GM18907 (cell line): ENCODE data around the gene ADGRV1.
"Not testable (repeated sequence)": the region's sequence is repeated elsewhere in the genome, so short reads cannot be mapped to it uniquely, and the experiment has no call there.

Experiments
- ATAC-seq: cut with Tn5 transposase; IDR thresholded peaks from one replicate; pipeline ENCODE4 v1.9.1; 2021; ENCODE audit warnings: mild to moderate bottlenecking, moderate library complexity; ENCODE audit not compliant: unreplicated experiment

Gene ADGRV1

DNA sequence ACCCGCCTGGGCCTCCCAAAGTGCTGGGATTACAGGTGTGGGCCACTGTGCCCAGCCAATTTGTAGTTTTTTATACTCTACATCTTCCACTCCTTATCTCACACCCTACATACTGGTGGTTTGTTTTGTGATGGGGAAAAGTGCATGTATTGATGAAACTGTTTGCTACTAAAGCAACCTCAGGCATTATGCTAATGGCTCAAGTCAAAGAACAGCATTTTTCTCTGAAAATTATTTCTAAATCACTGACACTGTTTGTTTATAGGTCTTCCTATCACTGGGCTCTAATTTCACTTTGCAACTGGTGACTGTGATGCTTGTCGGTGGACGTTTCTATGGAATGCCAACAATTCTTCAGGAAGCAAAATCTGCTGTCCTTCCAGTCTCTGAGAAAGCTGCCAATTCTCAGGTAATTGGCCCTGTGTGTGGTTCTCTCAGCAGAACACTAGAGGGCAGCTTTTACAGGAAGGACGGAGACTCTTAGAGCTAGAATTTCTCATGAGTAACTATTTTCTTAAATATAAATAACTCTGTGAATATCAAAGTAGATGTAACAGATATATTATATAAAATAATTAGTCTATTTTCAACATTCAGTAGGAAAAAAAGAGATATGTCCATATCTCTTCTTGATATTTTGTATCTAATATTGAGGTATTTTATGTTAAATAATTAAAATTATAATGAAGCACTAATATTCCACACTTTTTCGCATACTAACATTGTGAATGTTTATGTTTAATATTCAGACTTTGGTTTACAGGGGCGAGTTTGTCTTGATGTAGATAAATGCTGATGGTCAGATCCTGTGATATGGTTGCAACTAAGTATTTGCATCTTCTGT, 244.1 kb downstream of the ADGRV1 start:
- ATAC-seq = peak; percentile 87

DNA sequence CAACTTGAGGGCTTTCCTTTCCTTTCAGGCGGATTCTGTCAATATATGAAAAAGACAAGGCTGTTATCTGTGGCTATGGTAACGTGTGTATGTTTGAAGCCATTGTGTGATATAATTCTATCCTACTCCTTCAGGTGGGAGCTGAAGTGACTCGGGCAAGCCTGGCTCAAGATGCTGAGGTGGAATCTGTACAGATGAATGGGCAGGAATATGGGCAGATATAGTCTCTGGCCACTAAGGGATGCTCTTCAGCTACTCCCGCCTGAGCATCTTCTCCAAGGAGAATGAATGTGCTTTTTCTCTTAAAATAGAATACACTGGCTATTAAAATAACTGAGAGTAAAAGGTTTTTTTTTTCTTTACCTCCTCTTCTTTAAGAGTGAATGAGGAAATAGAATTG, 244.8 kb downstream of the ADGRV1 start:
- no peak for ATAC-seq

DNA sequence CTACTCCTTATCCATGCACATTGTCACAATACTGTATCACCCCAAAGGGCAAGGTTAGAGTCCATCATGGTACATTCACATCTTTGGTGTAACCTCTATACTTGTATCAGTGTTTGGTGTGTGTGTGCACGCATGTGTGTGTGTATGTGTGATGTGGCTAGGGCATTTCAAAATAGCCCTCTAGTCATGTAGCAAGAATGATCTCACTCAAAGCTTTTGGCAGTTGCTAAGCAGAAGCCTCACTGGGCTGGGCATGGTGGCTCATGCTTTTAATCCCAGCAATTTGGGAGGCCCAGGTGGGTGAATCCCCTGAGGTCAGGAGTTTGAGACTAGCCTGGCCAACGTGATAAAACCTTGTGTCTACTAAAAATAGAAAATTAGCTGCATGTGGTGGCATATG, 245.3 kb downstream of the ADGRV1 start:
- ATAC-seq = no peak

DNA sequence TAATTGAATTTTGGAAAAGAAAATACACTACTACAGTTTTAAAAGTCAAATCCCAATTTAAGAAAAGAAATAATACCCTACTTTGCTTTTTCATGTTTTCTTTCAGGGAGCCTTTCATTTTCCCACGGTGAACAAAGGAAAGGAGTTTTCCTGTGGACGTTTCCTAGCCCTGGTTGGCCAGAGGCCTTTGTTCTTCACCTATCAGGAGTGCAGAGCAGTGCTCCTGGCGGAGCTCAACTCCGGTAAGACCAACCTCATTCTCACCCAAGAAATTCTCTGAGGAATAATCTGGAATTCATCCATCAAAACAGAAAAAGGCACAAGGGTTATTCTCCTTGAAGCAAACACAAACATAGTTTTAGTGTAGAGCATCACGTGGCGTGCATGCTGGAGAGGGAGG, 248.9 kb downstream of the ADGRV1 start:
- no peak for ATAC-seq

DNA sequence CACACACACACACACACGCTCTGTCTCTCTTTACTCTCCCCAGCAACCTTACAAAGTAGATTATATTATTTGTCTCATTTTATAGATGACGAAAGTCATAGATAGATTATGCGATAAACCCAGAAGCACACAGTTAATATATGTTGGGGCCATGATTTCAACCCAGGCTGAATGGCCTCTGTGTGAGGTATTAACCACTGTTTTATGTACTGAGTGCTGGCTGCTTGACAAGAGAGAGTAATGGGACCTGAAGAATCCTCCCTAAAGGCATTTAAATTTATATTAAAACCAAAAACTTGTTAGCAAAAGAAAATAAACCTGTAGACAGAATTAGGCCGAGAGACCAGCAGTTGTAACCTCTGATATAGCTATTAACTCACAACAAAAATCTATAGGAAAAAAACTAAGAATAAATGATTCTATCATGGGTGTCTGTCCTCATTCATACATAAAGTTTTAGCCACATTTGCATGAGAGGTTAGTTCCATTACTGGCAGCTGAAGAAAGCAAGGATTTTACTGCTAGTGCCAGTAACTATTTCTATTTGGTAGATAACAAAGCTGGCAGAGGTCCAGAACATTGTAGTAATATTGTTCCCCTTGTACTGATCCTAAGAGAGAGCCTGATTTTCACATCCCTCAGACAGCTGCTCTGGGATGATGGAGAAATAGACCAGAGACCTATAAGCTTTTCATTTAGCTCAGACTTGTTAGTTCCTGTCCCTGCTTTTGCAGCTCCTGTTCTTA, 250.9 kb downstream of the ADGRV1 start:
- no peak for ATAC-seq

- ATAC-seq = no peak
Measured at GRCh38 chr5:90810211-90810610, 251.6 kb downstream of the ADGRV1 start.

- ATAC-seq = no peak
Measured at GRCh38 chr5:90813392-90813791, 254.8 kb downstream of the ADGRV1 start.

GRCh38 chr5:90822062-90822461, 263.5 kb downstream of the ADGRV1 start:
- not testable (repeated sequence) for ATAC-seq

- ATAC-seq = no peak
Measured at GRCh38 chr5:90824436-90824835, 265.8 kb downstream of the ADGRV1 start.

GRCh38 chr5:90830058-90830457, 271.5 kb downstream of the ADGRV1 start:
- ATAC-seq = no peak

DNA sequence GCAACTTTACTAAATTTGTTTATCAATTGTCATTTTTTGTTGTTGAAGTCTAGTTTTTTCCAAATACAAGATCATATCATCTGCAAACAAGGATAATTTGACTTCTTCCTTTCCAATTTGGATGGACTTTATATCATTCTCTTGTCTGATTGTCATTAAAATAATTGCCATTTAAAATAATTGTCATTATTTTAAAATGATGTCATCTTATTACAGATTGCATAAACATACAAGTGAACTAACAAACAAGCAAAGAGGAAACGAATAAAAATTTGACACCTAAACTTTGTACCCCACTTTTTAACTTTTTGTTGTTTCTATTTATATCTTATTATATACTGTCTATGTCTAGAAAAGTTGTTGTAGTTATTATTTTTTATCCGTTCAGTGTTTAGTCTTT, 275.2 kb downstream of the ADGRV1 start:
- no peak for ATAC-seq

GRCh38 chr5:90834711-90835110, 276.1 kb downstream of the ADGRV1 start:
- no peak for ATAC-seq

DNA sequence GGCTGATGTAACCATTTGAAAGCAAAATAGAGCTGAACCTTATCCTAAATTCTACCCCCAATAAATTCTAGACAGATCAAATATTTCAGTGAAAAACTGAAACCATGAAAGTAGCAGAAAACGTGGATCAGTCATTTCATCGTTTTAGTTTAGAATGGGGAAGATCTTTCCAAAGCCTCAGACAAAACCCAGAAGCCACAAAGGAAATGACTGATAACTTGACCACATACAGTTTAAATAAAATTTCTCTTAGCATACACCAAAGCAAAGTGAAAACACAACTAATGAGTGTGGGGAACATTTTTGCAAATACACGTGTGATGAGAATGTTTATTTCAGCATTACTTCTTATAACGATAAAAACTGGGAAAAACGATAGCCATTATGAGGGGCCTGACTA, 284.8 kb downstream of the ADGRV1 start:
- ATAC-seq = no peak

DNA sequence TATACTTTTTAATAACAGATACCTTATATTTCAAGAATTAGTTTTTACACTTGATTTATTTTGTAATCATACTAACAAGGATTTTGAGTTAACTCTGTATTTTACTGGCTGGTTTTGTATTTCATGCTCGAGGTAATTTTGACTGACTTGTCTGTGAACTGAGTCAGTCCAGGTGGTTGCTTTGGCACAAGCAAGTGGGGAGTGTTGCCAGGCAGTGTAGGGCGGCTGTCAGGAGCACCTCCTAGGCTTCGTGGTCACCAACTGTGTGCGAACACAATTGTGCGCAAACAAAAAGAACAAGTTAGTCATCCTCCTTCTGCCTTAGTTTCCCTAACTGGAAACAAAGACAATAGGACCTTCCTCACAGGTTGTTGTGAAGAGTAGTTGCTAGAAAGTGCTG, 286.3 kb downstream of the ADGRV1 start:
- no peak for ATAC-seq

DNA sequence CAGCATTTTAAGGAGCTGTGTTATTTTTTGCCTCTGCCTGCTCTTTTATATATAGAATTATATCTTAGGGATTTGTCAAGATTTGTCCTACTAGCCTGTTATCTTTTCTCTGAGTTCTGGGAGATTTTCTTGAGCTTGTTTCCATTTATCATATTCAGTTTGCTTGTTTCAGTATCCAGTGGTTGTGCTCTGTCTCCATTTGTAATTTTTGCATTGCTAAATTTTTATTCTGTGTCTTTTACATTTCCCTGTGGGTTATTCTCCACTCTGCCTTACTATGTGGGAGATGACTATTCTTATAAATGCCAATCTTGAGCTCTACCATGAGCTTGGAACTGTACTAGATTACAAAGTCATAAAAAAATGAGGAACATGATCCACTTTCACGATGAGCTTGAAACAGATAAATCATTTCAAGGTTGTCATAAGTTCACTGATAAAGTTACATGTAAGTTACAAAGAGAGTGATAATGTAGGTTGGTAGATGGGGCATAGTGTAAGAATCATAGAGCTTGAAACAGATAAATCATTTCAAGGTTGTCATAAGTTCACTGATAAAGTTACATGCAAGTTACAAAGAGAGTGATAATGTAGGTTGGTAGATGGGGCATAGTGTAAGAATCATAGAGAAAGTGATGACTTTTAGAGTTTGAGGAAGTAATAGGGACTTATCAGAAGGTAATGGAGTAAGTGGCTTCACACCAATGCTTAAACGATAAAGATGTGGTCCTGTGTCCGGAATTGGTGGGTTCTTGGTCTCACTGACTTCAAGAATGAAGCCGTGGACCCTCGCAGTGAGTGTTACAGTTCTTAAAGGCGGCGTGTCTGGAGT, 287.3 kb downstream of the ADGRV1 start:
- no peak for ATAC-seq

- not testable (repeated sequence) for ATAC-seq
Measured at GRCh38 chr5:90847606-90848005, 289.0 kb downstream of the ADGRV1 start.

DNA sequence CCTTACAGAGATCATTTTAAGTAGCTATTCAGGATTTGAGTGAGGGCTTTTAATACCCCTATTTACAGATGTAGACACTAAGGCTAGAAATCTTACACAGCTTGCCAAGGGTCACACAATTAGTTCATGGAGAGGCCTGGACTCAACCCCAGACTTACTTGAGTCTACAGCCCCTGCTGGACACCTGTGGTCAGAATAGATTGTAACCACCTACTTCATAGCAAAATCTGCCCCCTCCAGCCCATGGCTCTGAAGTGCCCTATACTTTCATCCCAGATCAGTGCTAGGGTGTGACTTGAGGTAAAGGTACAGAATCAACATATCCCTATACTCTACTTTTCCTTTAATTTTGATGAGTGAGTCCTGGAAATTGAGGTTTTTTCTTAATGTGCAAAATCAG, 291.3 kb downstream of the ADGRV1 start:
- no peak for ATAC-seq

DNA sequence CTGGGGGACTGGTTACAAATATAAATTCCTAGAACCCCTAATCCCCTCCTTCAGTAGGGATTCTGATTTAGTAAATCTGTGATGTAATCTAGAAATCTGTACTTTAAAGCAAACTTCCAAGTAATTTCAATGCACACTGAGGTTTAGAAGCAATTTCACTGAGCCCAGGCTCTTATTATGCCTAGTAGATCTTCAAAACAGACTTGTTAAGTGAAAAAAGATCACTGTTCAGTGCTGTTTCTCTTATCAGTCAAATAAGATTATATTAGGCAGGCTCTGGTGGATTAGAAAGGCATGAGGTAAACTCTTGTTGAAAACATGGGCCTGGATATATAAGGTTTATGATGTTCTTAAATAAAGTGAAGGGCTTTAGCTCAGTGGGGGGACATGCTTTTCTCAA, 293.9 kb downstream of the ADGRV1 start:
- no peak for ATAC-seq

DNA sequence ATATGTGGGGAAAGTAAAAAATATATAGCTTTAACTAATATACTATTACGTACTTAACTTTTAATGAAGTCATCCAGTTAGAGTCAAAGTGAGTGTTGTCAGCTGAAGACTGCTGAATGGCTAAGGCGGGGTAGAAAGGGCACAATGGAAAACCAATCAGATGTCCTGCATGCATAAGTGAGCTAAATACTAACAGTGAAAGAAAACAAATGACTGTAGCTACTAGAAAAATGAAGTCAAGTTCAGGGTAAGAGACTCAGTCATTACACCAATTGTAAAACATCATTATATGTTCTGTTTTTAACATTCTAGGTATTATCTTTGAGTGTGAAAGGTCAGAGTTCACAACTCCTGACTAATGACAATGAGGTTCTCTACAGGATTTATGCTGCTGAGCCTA, 295.2 kb downstream of the ADGRV1 start:
- ATAC-seq = no peak

DNA sequence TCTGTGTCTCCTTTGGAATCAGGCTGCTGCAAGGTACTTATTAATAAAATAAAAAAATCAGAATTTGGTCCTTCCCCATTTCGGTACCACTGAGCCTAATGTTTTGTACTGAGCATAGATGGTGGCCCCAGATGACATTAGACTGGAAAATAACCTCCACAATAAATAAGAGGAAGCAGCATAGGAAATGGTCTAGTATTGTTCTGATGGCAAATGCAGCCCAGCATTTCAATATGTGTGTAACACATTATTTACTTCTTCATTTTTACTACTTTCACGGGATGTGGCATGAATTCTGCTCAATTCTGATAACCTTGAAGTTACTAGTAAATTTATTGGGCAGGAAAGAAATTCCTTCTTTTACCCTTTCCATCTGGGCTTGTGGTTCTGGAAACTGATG, 295.6 kb downstream of the ADGRV1 start:
- no peak for ATAC-seq

DNA sequence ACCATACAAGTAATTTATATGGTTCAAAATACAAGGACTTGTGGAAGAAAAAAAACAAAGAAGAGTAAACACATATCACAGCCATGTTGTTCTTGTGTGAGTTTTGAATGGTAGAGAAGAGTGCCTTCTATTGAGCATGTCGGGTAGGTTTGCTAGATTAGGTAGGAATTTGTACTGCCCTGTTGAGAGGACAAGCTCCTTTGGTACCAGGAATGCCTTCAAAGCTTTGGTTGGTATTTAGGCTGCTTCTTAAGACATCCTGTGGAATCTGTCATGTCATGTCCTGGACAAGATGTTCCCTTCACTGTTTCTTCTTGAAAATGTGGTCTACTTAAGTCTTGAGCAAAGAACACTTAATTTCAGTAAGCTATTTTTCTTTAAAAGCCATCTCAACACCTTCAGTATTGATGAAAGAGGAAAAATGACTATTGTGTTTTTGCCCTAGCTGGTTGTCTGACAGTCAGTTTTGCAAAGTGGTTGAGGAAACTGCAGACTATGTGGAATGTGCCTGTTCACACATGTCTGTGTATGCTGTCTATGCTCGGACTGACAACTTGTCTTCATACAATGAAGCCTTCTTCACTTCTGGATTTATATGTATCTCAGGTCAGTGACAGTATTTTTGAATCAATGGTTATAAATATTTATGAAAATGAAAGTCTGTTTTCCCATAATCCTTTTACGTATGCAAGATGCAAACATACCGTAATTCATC, 296.9 kb downstream of the ADGRV1 start:
- no peak for ATAC-seq
